Osteocyte (in vitro differentiated cells): ENCODE data around the gene RPAP3. TPM values are rescaled to one million over a fixed set of nuclear protein-coding genes. Genes with fewer than 3 reads are reported as not detected.
A peak's percentile ranks its signal among the peaks of the same experiment; 100 is the strongest.

Experiments
- DNase-seq: peaks from one replicate; pipeline ENCODE4 v3.0.0; 2021; ENCODE audit warnings: mixed read lengths; ENCODE audit not compliant: unreplicated experiment; ENCODE audit errors: extremely low spot score
- H3K27ac Mint-ChIP-seq: one replicate; pipeline ENCODE4 v1.8.0; 2021; ENCODE audit warnings: mild to moderate bottlenecking, mixed read lengths; ENCODE audit not compliant: unreplicated experiment
- H3K27me3 Mint-ChIP-seq: one replicate; pipeline ENCODE4 v1.8.0; 2021; ENCODE audit warnings: mixed read lengths; ENCODE audit not compliant: unreplicated experiment
- H3K36me3 Mint-ChIP-seq: one replicate; pipeline ENCODE4 v1.8.0; 2021; ENCODE audit warnings: mixed read lengths; ENCODE audit not compliant: unreplicated experiment
- H3K4me1 Mint-ChIP-seq: one replicate; pipeline ENCODE4 v1.8.0; 2021; ENCODE audit warnings: mixed read lengths; ENCODE audit not compliant: unreplicated experiment
- H3K4me3 Mint-ChIP-seq: one replicate; pipeline ENCODE4 v1.8.0; 2021; ENCODE audit warnings: mild to moderate bottlenecking, moderate library complexity, mixed read lengths; ENCODE audit not compliant: unreplicated experiment
- H3K9me3 Mint-ChIP-seq: one replicate; pipeline ENCODE4 v1.8.0; 2021; ENCODE audit warnings: mixed read lengths; ENCODE audit not compliant: unreplicated experiment
- long read RNA-seq: library from polyadenylated mRNA; unstranded; transcript quantifications from one replicate; pipeline ENCODE4 v2.0.0, GENCODE V29; 2021
- total RNA-seq: library from RNA; stranded (reverse); gene quantifications from 2 replicates; pipeline ENCODE4 v1.2.1, GENCODE V29; 2021
- TF ChIP-seq, protein P1 (sequence below): fragments of 200-600 bp; sonication (generic); IDR thresholded peaks from 2 replicates; pipeline ENCODE4 v1.5.0; 2021; ENCODE audit warnings: antibody characterized with exemption, mild to moderate bottlenecking, moderate library complexity

RPAP3 gene
- 28.7 and 33.4 TPM in 2 replicates for total RNA-seq
- long read RNA-seq, full-length matches to known transcripts = 56 of 81 reads
- long read RNA-seq, partial matches to known transcripts = 19 of 81 reads
- long read RNA-seq, other reads (novel, unspliced or antisense) = 6 of 81 reads

DNA sequence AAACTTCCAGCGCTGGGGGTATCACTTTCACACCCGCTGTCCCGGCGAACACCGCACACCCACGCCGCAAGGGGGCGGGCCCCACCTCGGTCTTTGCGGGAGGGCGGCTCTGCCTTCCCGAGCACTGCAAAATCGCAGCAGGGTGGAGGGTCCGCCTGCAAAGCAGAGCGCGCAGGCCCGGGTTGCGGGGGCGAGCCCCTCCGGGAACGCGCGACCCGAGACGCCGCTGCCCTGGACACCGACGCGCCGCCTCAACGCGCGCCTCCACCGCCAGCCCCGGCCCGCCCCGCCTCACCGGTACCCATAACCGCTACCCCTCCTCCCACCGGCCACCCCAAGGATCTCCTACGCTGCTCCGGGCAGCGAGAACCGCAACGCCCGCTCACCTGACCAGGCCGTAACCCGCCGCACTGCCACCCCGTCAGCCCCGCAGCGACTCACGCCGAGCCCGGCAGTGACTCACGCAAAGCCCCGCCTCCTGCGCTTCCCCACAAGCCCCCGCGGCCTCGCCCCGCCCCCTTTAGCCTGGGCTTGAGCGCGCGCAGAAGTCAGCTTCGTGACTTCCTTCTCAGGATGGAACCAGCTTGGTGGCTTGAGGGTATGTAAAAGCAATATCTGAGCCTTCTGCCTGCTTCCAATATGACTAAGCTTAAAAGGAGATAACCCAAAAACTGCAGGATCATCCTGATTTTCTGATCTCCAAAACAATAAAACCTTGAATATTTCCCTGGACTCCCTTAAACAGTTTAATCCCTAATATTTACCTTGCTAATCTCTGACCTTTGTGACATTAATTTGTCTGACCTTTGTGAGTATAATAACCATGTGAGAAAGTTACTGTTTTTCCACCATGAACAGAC lies at the start of gene RPAP3:
Gene RPAP3, minus strand, starts transcription at position 465 of the 860 bp plus-strand sequence. CDS start 3,190 bp downstream, outside the sequence.
- Mint-ChIP-seq H3K27ac (peak within 1 kb of the TSS; percentile 93), H3K4me1 (peaks cover 26% of the 10 kb centered on the region), H3K9me3 (no peaks in the 10 kb centered on the region), H3K27me3 (no peaks in the 10 kb centered on the region), H3K4me3 (peak within 1 kb of the TSS; percentile 97), H3K36me3 (peaks cover 3% of the 10 kb centered on the region)
- TF ChIP-seq, protein P1, sequence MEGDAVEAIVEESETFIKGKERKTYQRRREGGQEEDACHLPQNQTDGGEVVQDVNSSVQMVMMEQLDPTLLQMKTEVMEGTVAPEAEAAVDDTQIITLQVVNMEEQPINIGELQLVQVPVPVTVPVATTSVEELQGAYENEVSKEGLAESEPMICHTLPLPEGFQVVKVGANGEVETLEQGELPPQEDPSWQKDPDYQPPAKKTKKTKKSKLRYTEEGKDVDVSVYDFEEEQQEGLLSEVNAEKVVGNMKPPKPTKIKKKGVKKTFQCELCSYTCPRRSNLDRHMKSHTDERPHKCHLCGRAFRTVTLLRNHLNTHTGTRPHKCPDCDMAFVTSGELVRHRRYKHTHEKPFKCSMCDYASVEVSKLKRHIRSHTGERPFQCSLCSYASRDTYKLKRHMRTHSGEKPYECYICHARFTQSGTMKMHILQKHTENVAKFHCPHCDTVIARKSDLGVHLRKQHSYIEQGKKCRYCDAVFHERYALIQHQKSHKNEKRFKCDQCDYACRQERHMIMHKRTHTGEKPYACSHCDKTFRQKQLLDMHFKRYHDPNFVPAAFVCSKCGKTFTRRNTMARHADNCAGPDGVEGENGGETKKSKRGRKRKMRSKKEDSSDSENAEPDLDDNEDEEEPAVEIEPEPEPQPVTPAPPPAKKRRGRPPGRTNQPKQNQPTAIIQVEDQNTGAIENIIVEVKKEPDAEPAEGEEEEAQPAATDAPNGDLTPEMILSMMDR = peak; percentile 75
- peak; percentile 98 for DNase-seq

- Mint-ChIP-seq H3K27ac (no peak overlapping the region), H3K36me3 (no peaks in the 10 kb centered on the region), H3K4me3 (no peak overlapping the region), H3K4me1 (peaks cover 31% of the 10 kb centered on the region), H3K9me3 (no peaks in the 10 kb centered on the region), H3K27me3 (no peaks in the 10 kb centered on the region)
- TF ChIP-seq, protein P1 = no peak
- DNase-seq = no peak
Observed at GRCh38 chr12:47754881-47755280, 49.1 kb upstream of the RPAP3 start.

DNA sequence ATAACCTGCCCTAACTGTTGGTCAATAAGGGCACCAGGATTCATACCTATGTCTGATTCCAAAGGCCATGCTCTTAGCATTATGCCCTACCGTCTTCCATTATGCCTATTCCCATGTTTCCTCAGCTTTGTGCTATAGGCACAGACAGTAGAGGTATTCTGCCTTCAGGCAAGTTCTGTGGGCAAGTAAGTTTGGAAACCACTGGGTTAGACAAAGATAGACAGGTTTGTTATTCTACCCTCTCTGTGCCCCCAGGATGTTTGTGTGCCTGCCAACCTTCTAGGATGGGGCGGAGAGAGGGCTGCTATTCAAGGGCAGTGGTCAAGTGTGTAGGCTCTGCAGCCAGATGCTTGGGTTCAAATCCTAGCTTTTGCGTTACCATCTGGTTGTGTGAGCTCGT lies 48.3 kb upstream of the RPAP3 start:
- Mint-ChIP-seq H3K36me3 (no peaks in the 10 kb centered on the region), H3K4me3 (no peak overlapping the region), H3K4me1 (peaks cover 31% of the 10 kb centered on the region), H3K27ac (peak overlapping the region; percentile 23), H3K27me3 (no peaks in the 10 kb centered on the region), H3K9me3 (no peaks in the 10 kb centered on the region)
- TF ChIP-seq, protein P1 = no peak
- DNase-seq = no peak

- Mint-ChIP-seq H3K4me1 (peaks cover 28% of the 10 kb centered on the region), H3K4me3 (no peak overlapping the region), H3K27me3 (no peaks in the 10 kb centered on the region), H3K9me3 (no peaks in the 10 kb centered on the region), H3K27ac (peak overlapping the region; percentile 75), H3K36me3 (no peaks in the 10 kb centered on the region)
- no peak for DNase-seq
- TF ChIP-seq, protein P1 = no peak
Observed at GRCh38 chr12:47753021-47754001, 47.5 kb upstream of the RPAP3 start.
